HepG2 (cell line): ENCODE data around the gene DHRS1. TPM values are rescaled to one million over a fixed set of nuclear protein-coding genes. Genes with fewer than 3 reads are reported as not detected.

ENCODE experiments used
- ARID4A ChIP-seq: sonication (generic); formaldehyde crosslinking; IDR thresholded peaks from 2 replicates; pipeline ENCODE4 v1.5.0; 2020; ENCODE audit warnings: mild to moderate bottlenecking, missing genetic modification reagents, borderline replicate concordance
- CBX5 ChIP-seq: sonication (generic); formaldehyde crosslinking; IDR thresholded peaks from 2 replicates; pipeline ENCODE4 v1.4.0; 2020; ENCODE audit warnings: missing genetic modification reagents, borderline replicate concordance
- EED ChIP-seq: sonication (generic); formaldehyde crosslinking; IDR thresholded peaks from 2 replicates; pipeline ENCODE4 v1.5.0; 2020; ENCODE audit warnings: mild to moderate bottlenecking, missing genetic modification reagents
- ESRRA ChIP-seq: sonication (generic); formaldehyde crosslinking; IDR thresholded peaks from 2 replicates; pipeline ENCODE4 v1.5.1; 2020; ENCODE audit warnings: mild to moderate bottlenecking, low read depth, missing genetic modification reagents
- HOXA3 ChIP-seq: sonication (generic); formaldehyde crosslinking; IDR thresholded peaks from 2 replicates; pipeline ENCODE4 v1.5.0; 2020; ENCODE audit warnings: missing genetic modification reagents
- IRX3 ChIP-seq: sonication (generic); formaldehyde crosslinking; IDR thresholded peaks from 2 replicates; pipeline ENCODE4 v1.8.1; 2023; ENCODE audit warnings: mild to moderate bottlenecking, low read depth, missing genetic modification reagents, borderline replicate concordance
- KDM6A ChIP-seq: IDR thresholded peaks from 2 replicates; pipeline ENCODE4 v1.6.1; 2016; ENCODE audit warnings: low read depth
- MYC ChIP-seq: sonication (generic); formaldehyde crosslinking; IDR thresholded peaks from 2 replicates; pipeline ENCODE4 v1.9.0; 2021; ENCODE audit warnings: missing genetic modification reagents, borderline replicate concordance
- NCOA2 ChIP-seq: sonication (generic); formaldehyde crosslinking; IDR thresholded peaks from 2 replicates; pipeline ENCODE4 v1.8.0; 2022; ENCODE audit warnings: inconsistent platforms
- NFKB2 ChIP-seq: sonication (generic); formaldehyde crosslinking; IDR thresholded peaks from 2 replicates; pipeline ENCODE4 v1.4.0; 2020; ENCODE audit warnings: missing genetic modification reagents, borderline replicate concordance
- REL ChIP-seq: sonication (generic); formaldehyde crosslinking; conservative IDR thresholded peaks from 2 replicates; pipeline ENCODE4 v1.8.0; 2022; ENCODE audit warnings: mild to moderate bottlenecking, missing genetic modification reagents, moderate library complexity
- RXRA ChIP-seq: sonication (generic); formaldehyde crosslinking; IDR thresholded peaks from 2 replicates; pipeline ENCODE4 v1.5.1; 2020; ENCODE audit warnings: missing genetic modification reagents
- ZFP62 ChIP-seq: sonication (generic); formaldehyde crosslinking; IDR thresholded peaks from 2 replicates; pipeline ENCODE4 v1.4.0; 2020; ENCODE audit warnings: missing genetic modification reagents
- ZMYM3 ChIP-seq: sonication (generic); formaldehyde crosslinking; IDR thresholded peaks from 2 replicates; pipeline ENCODE4 v1.5.1; 2020; ENCODE audit warnings: mild to moderate bottlenecking, missing genetic modification reagents
- ZNF260 ChIP-seq: sonication (generic); formaldehyde crosslinking; IDR thresholded peaks from 2 replicates; pipeline ENCODE4 v1.4.0; 2020; ENCODE audit warnings: missing genetic modification reagents, low read depth, mild to moderate bottlenecking, borderline replicate concordance
- ZNF318 ChIP-seq: sonication (generic); formaldehyde crosslinking; IDR thresholded peaks from 2 replicates; pipeline ENCODE4 v1.4.0; 2020; ENCODE audit warnings: mild to moderate bottlenecking, missing genetic modification reagents
- ZNF335 ChIP-seq: sonication (generic); formaldehyde crosslinking; IDR thresholded peaks from 2 replicates; pipeline ENCODE4 v1.4.0; 2020; ENCODE audit warnings: missing genetic modification reagents
- ZNF446 ChIP-seq: sonication (generic); formaldehyde crosslinking; IDR thresholded peaks from 2 replicates; pipeline ENCODE4 v1.5.0; 2020; ENCODE audit warnings: mild to moderate bottlenecking, missing genetic modification reagents
- ZNF484 ChIP-seq: sonication (generic); formaldehyde crosslinking; IDR thresholded peaks from 2 replicates; pipeline ENCODE4 v1.5.1; 2020; ENCODE audit warnings: mild to moderate bottlenecking, low read depth, missing genetic modification reagents, borderline replicate concordance
- polyA plus RNA-seq, 8 experiments: library from polyadenylated mRNA; depleted of rRNA in 3 of 8; stranded (reverse) in 7 of 8; unstranded in 1 of 8; fragments of >200 nt; fragmentation: Illumina TruSeq in 4 of 8; extraction: Trizol in 4 of 8; gene quantifications; 2 replicates each; pipeline versions ENCODE4 v1.2.1 to v1.2.3, GENCODE V29; 2011 to 2016; ENCODE audit warnings: low read depth in 4 of 8, missing spikeins in 1 of 8, mixed read lengths in 1 of 8; ENCODE audit not compliant: insufficient read depth in 1 of 8
- total RNA-seq, 5 experiments: library from RNA; depleted of rRNA; stranded (reverse); fragments of >200 nt; fragmentation: Illumina TruSeq; extraction: Trizol; gene quantifications; 2 replicates each; pipeline ENCODE4 v1.2.3, GENCODE V29; 2016; ENCODE audit warnings: low read depth in 1 of 5

DHRS1 gene
- total and polyA plus RNA-seq, 2 of the 13 experiments (the other 11 are each of a cell fraction or from before 2014, with no cell fraction given) = 49.8 to 60.8 TPM

- TF ChIP-seq ZNF318 (no peak), HOXA3 (CRISPR knock-in tag) (no peak), IRX3 (CRISPR knock-in tag) (no peak), ZNF484 (no peak), NFKB2 (CRISPR knock-in tag) (no peak; the same call in 1 of the 2 replicates), EED (CRISPR knock-in tag) (no peak), ZNF335 (CRISPR knock-in tag) (no peak), ZNF446 (no peak; the same call in 1 of the 2 replicates), ARID4A (CRISPR knock-in tag) (no peak), ZMYM3 (CRISPR knock-in tag) (no peak), ESRRA (CRISPR knock-in tag) (no peak), RXRA (CRISPR knock-in tag) (no peak), ZNF260 (CRISPR knock-in tag) (no peak), MYC (CRISPR knock-in tag) (0 out of 2 replicates have a peak, but pooled peaks have one; percentile 21), ZFP62 (CRISPR knock-in tag) (no peak), REL (0 out of 2 replicates have a peak, but pooled peaks have one; percentile 37), KDM6A (CRISPR knock-in tag) (0 out of 2 replicates have a peak, but pooled peaks have one; percentile 14), NCOA2 (no peak), CBX5 (CRISPR knock-in tag) (0 out of 2 replicates have a peak, but pooled peaks have one; percentile 24)
Measured at GRCh38 chr14:24256960-24257359, 42.6 kb downstream of the DHRS1 start (continued).
